Muscle layer of colon (tissue), 2 donors: ENCODE data around the gene ASF1B.

Source experiments
- H3K27ac ChIP-seq: one replicate; pipeline ENCODE4 v1.7.0; 2013; ENCODE audit warnings: low read depth, mild to moderate bottlenecking, low read length, moderate library complexity
- H3K27me3 ChIP-seq, 2 donors: one replicate each; pipeline ENCODE4 v1.7.0; 2013; ENCODE audit warnings: low read length in 2 of 2, mild to moderate bottlenecking in 2 of 2; ENCODE audit not compliant: insufficient read depth in 2 of 2, control insufficient read depth in 1 of 2
- H3K36me3 ChIP-seq: one replicate; pipeline ENCODE4 v1.7.0; 2013; ENCODE audit warnings: mild to moderate bottlenecking, low read length; ENCODE audit not compliant: insufficient read depth
- H3K4me1 ChIP-seq: one replicate; pipeline ENCODE4 v1.7.0; 2013; ENCODE audit warnings: mild to moderate bottlenecking, low read length; ENCODE audit not compliant: insufficient read depth
- H3K4me3 ChIP-seq, 2 donors: one replicate each; pipeline ENCODE4 v1.7.0; 2013; ENCODE audit warnings: low read length in 2 of 2, low read depth in 1 of 2, mild to moderate bottlenecking in 1 of 2, moderate library complexity in 1 of 2
- H3K9ac ChIP-seq: one replicate; pipeline ENCODE4 v1.7.0; 2013; ENCODE audit warnings: low read length
- H3K9me3 ChIP-seq: one replicate; pipeline ENCODE4 v1.7.0; 2013; ENCODE audit warnings: mild to moderate bottlenecking, low read length
- donor health status: abdominal sarcoma.
- donor health status: Adenocarcinoma of cecum.

The ASF1B gene

GRCh38 chr19:14088634-14089411 lies 47.6 kb downstream of the ASF1B start:
- H3K27ac ChIP-seq, result no peak overlapping the region
- no peaks in the 10 kb centered on the region for H3K27me3 ChIP-seq
- peaks cover 14% of the 10 kb centered on the region for H3K36me3 ChIP-seq
- H3K4me3 ChIP-seq, result peak overlapping the region; percentile 32 to 52
- peaks cover 14% of the 10 kb centered on the region for H3K4me1 ChIP-seq
- H3K9ac ChIP-seq, result no peak overlapping the region
- H3K9me3 ChIP-seq, result peaks cover 6% of the 10 kb centered on the region

- Histone ChIP-seq H3K27ac (no peak overlapping the region), H3K4me1 (peaks cover 15% of the 10 kb centered on the region), H3K9ac (no peak overlapping the region), H3K27me3 (no peaks in the 10 kb centered on the region), H3K4me3 (no peak overlapping the region), H3K9me3 (no peaks in the 10 kb centered on the region), H3K36me3 (peaks cover 14% of the 10 kb centered on the region)
Measured at GRCh38 chr19:14086098-14086497, 50.3 kb downstream of the ASF1B start.

GRCh38 chr19:14085309-14085995 lies 50.9 kb downstream of the ASF1B start, which contains the start of gene C19orf67:
Gene C19orf67, minus strand, starts transcription at chr19:14085783. Its CDS starts 156 bp downstream, at chr19:14085627.
- peaks cover 14% of the 10 kb centered on the region for H3K36me3 ChIP-seq
- H3K9me3 ChIP-seq, result no peaks in the 10 kb centered on the region
- peaks cover 18% of the 10 kb centered on the region for H3K4me1 ChIP-seq
- H3K27ac ChIP-seq, result no peak within 1 kb of the TSS
- H3K4me3 ChIP-seq, result no peak within 1 kb of the TSS
- H3K27me3 ChIP-seq, result no peaks in the 10 kb centered on the region
- H3K9ac ChIP-seq, result no peak within 1 kb of the TSS

GRCh38 chr19:14082675-14082960 lies 53.8 kb downstream of the ASF1B start:
- Histone ChIP-seq H3K9ac (peak overlapping the region; percentile 84), H3K36me3 (no peaks in the 10 kb centered on the region), H3K27me3 (no peaks in the 10 kb centered on the region), H3K27ac (no peak overlapping the region), H3K4me3 (no peak overlapping the region), H3K9me3 (no peaks in the 10 kb centered on the region), H3K4me1 (peaks cover 15% of the 10 kb centered on the region)

- Histone ChIP-seq H3K27ac (peak overlapping the region; percentile 91), H3K27me3 (no peaks in the 10 kb centered on the region), H3K4me3 (peak overlapping the region; percentile 71 to 91), H3K4me1 (peaks cover 15% of the 10 kb centered on the region), H3K9me3 (no peaks in the 10 kb centered on the region), H3K9ac (peak overlapping the region; percentile 84), H3K36me3 (no peaks in the 10 kb centered on the region)
Measured at GRCh38 chr19:14081797-14082674, 54.4 kb downstream of the ASF1B start.

- Histone ChIP-seq H3K27ac (peak overlapping the region; percentile 91), H3K27me3 (no peaks in the 10 kb centered on the region), H3K4me1 (peaks cover 15% of the 10 kb centered on the region), H3K9ac (peak overlapping the region; percentile 95), H3K9me3 (no peaks in the 10 kb centered on the region), H3K4me3 (peak overlapping the region; percentile 71 to 91), H3K36me3 (no peaks in the 10 kb centered on the region)
Measured at GRCh38 chr19:14080887-14081796, 55.2 kb downstream of the ASF1B start.

- H3K27ac ChIP-seq, result no peak overlapping the region
- no peaks in the 10 kb centered on the region for H3K36me3 ChIP-seq
- H3K27me3 ChIP-seq, result no peaks in the 10 kb centered on the region
- no peak overlapping the region for H3K9ac ChIP-seq
- no peak overlapping the region for H3K4me3 ChIP-seq
- peaks cover 21% of the 10 kb centered on the region for H3K4me1 ChIP-seq
- no peaks in the 10 kb centered on the region for H3K9me3 ChIP-seq
Measured at GRCh38 chr19:14078411-14078810, 58.0 kb downstream of the ASF1B start.

GRCh38 chr19:14073925-14074838 lies 62.2 kb downstream of the ASF1B start:
- H3K9me3 ChIP-seq, result no peaks in the 10 kb centered on the region
- peak overlapping the region; percentile 81 for H3K9ac ChIP-seq
- peak overlapping the region; percentile 64 for H3K27ac ChIP-seq
- H3K4me3 ChIP-seq, result peak overlapping the region; percentile 84 to 90
- no peaks in the 10 kb centered on the region for H3K27me3 ChIP-seq
- H3K4me1 ChIP-seq, result peaks cover 11% of the 10 kb centered on the region
- H3K36me3 ChIP-seq, result no peaks in the 10 kb centered on the region

- Histone ChIP-seq H3K36me3 (no peaks in the 10 kb centered on the region), H3K9ac (peak overlapping the region; percentile 81), H3K9me3 (no peaks in the 10 kb centered on the region), H3K27ac (peak overlapping the region; percentile 64), H3K4me3 (peak overlapping the region; percentile 84 to 90), H3K4me1 (peaks cover 11% of the 10 kb centered on the region), H3K27me3 (no peaks in the 10 kb centered on the region)
Measured at GRCh38 chr19:14073261-14073924, 63.0 kb downstream of the ASF1B start.
